B cell (primary cell): ENCODE results near the gene DLG2. TPM values are rescaled to one million over a fixed set of nuclear protein-coding genes. Genes with fewer than 3 reads are reported as not detected.
"Not testable (repeated sequence)": the region's sequence is repeated elsewhere in the genome, so short reads cannot be mapped to it uniquely, and the experiment has no call there.

Experiments
- ATAC-seq: fragments of 200-7000 bp; cut with Tn5 transposase; one replicate; pipeline ENCODE4 v1.10.0; 2021; ENCODE audit warnings: low read depth, mild to moderate bottlenecking, moderate number of reproducible peaks, moderate library complexity
- CTCF ChIA-PET: fragments of 350-600 bp; sonication (Branson Sonifier 250); formaldehyde crosslinking; loops from one replicate; lab custom pipeline; 2021; ENCODE audit warnings: antibody characterized with exemption, inconsistent platforms; lab: Charles Lee
- POLR2A ChIA-PET: fragments of 350-600 bp; sonication (Branson Sonifier 250); formaldehyde crosslinking; loops from one replicate; lab custom pipeline; 2021; ENCODE audit warnings: antibody characterized with exemption; lab: Charles Lee
- DNase-seq: peaks from one replicate; pipeline ENCODE4 v3.0.0; 2013
- H2AFZ ChIP-seq: 2 replicates; pipeline ENCODE4 v1.6.1; 2012; ENCODE audit warnings: mild to moderate bottlenecking, low read depth, low read length; ENCODE audit not compliant: insufficient read depth, poor library complexity, severe bottlenecking
- H3K27ac ChIP-seq, 2 donors: 1 replicate in 1 of 2; 2 replicates in 1 of 2; pipeline ENCODE4 v1.5.1; 2012 to 2013; ENCODE audit warnings: low read length in 2 of 2, mild to moderate bottlenecking in 2 of 2, moderate library complexity in 1 of 2
- H3K27me3 ChIP-seq, 4 experiments: fragments of 200-600 bp in 1 of 4; sonication (generic) in 1 of 4; replicated peaks in 1 of 4; 1 replicate in 2 of 4; 2 replicates in 2 of 4; pipeline versions ENCODE4 v1.6.1 to v1.7.0; 2013 to 2016; ENCODE audit warnings: low read length in 3 of 4, mild to moderate bottlenecking in 2 of 4, mixed read lengths in 1 of 4, moderate library complexity in 1 of 4; ENCODE audit not compliant: insufficient read depth in 4 of 4, control insufficient read depth in 3 of 4; ENCODE audit errors: control extremely low read depth in 1 of 4
- H3K36me3 ChIP-seq, 2 experiments: replicated peaks in 1 of 2; 1 replicate in 1 of 2; 2 replicates in 1 of 2; pipeline versions ENCODE4 v1.6.1 to v1.7.1; 2013; ENCODE audit warnings: low read length in 1 of 2; ENCODE audit not compliant: insufficient read depth in 2 of 2, control insufficient read depth in 1 of 2; ENCODE audit errors: control extremely low read depth in 1 of 2, extremely low read depth in 1 of 2
- H3K4me1 ChIP-seq, 2 donors: fragments of 200-600 bp in 1 of 2; sonication (generic) in 1 of 2; 1 replicate in 1 of 2; 2 replicates in 1 of 2; pipeline versions ENCODE4 v1.5.1 to v1.6.1; 2013 to 2017; ENCODE audit warnings: low read length in 2 of 2; ENCODE audit not compliant: control insufficient read depth in 2 of 2, insufficient read depth in 2 of 2
- H3K4me2 ChIP-seq: replicated peaks from 2 replicates; pipeline ENCODE3; 2012; ENCODE audit warnings: mild to moderate bottlenecking, low read depth, low read length; ENCODE audit not compliant: poor library complexity, severe bottlenecking
- H3K4me3 ChIP-seq, 5 experiments: fragments of 200-600 bp in 1 of 5; sonication (generic) in 1 of 5; 1 replicate in 3 of 5; 2 replicates in 2 of 5; pipeline versions ENCODE4 v1.5.1 to v1.7.0; 2011 to 2016; ENCODE audit warnings: low read length in 4 of 5, mild to moderate bottlenecking in 4 of 5, low read depth in 2 of 5, control low read depth in 1 of 5, moderate library complexity in 1 of 5; ENCODE audit not compliant: insufficient read depth in 1 of 5; ENCODE audit errors: control extremely low read depth in 1 of 5, extremely low read depth in 1 of 5
- H3K79me2 ChIP-seq: fragments of 200-600 bp; sonication (generic); one replicate; pipeline ENCODE4 v1.6.0; 2016; ENCODE audit warnings: low read length; ENCODE audit not compliant: control insufficient read depth, insufficient read depth
- H3K9ac ChIP-seq: fragments of 200-600 bp; sonication (generic); 2 replicates; pipeline ENCODE4 v1.6.1; 2017; ENCODE audit warnings: mild to moderate bottlenecking, low read length, moderate library complexity
- H3K9me3 ChIP-seq, 3 donors: one replicate each; pipeline versions ENCODE4 v1.6.1 to v1.7.1; 2013; ENCODE audit warnings: low read length in 2 of 3; ENCODE audit not compliant: control insufficient read depth in 2 of 3, insufficient read depth in 1 of 3; ENCODE audit errors: control extremely low read depth in 1 of 3
- H4K20me1 ChIP-seq: 2 replicates; pipeline ENCODE4 v1.6.0; 2012; ENCODE audit warnings: mild to moderate bottlenecking, low read length; ENCODE audit not compliant: insufficient read depth, control insufficient read depth, poor library complexity, severe bottlenecking
- H3K27ac Mint-ChIP-seq: one replicate; pipeline ENCODE4 v1.8.0; 2021; ENCODE audit warnings: mixed read lengths
- H3K27me3 Mint-ChIP-seq: one replicate; pipeline ENCODE4 v1.8.0; 2021; ENCODE audit warnings: mixed read lengths
- H3K4me1 Mint-ChIP-seq: one replicate; pipeline ENCODE4 v1.8.0; 2021; ENCODE audit warnings: mixed read lengths
- H3K4me3 Mint-ChIP-seq: one replicate; pipeline ENCODE4 v1.8.0; 2021; ENCODE audit warnings: mixed read lengths
- H3K9me3 Mint-ChIP-seq: one replicate; pipeline ENCODE4 v1.8.0; 2022; ENCODE audit warnings: mixed read lengths; ENCODE audit not compliant: insufficient read depth
- EZH2 ChIP-seq: IDR thresholded peaks from 2 replicates; pipeline ENCODE4 v1.6.1; 2012; ENCODE audit warnings: borderline replicate concordance, low read depth, mild to moderate bottlenecking, moderate library complexity, low read length; ENCODE audit not compliant: insufficient read depth, poor library complexity, severe bottlenecking
- WGBS: methylation state at CpG from one replicate; pipeline ENCODE4 v1.1.5; 2013; ENCODE audit warnings: missing lambda C conversion rate; ENCODE audit not compliant: insufficient coverage; 5-methylcytosine and 5-hydroxymethylcytosine counted together
- intact Hi-C: fragments of 100-400 bp; cut with micrococcal nuclease; formaldehyde crosslinking; loops from one replicate; pipeline ENCODE4 v1.10.0; 2022
- polyA plus RNA-seq: library from polyadenylated mRNA; depleted of rRNA; stranded (reverse); fragments of >200 nt; gene quantifications from 2 replicates; pipeline ENCODE4 v1.2.3, GENCODE V29; 2012
- total RNA-seq, 2 donors: library from RNA; stranded (reverse); fragments of 120-200 nt in 1 of 2; gene quantifications; 1 replicate in 1 of 2; 2 replicates in 1 of 2; pipeline versions ENCODE4 v1.2.3 to v1.2.4, GENCODE V29; 2013 to 2022
- TF ChIP-seq, protein P1 (sequence below): fragments of 200-600 bp; IDR thresholded peaks from one replicate; pipeline ENCODE4 v1.8.0; 2022; ENCODE audit warnings: antibody characterized with exemption, mild to moderate bottlenecking

DLG2 gene
- total and polyA plus RNA-seq, 2 donors (not counting 1 experiment from before 2014, with no cell fraction given), result 0.54 to 5.4 TPM

- Histone ChIP-seq H3K9ac (no peak overlapping the region), H3K27ac (no peak overlapping the region), H3K27me3 (no peaks in the 10 kb centered on the region), H4K20me1 (no peaks in the 10 kb centered on the region), H3K4me2 (no peak overlapping the region), H3K4me1 (peaks cover 0 to 5% of the 10 kb centered on the region in 2 donors), H2AFZ (no peak overlapping the region), H3K79me2 (no peaks in the 10 kb centered on the region), H3K9me3 (no peaks in the 10 kb centered on the region), H3K4me3 (no peak overlapping the region), H3K36me3 (no peaks in the 10 kb centered on the region)
- intact Hi-C loops, result no loop called here
- Mint-ChIP-seq H3K4me1 (no peaks in the 10 kb centered on the region), H3K4me3 (no peak overlapping the region), H3K27ac (no peak overlapping the region), H3K9me3 (no peaks in the 10 kb centered on the region), H3K27me3 (peaks cover 5% of the 10 kb centered on the region)
- CTCF ChIA-PET, result no interaction called here
- TF ChIP-seq, protein P1, sequence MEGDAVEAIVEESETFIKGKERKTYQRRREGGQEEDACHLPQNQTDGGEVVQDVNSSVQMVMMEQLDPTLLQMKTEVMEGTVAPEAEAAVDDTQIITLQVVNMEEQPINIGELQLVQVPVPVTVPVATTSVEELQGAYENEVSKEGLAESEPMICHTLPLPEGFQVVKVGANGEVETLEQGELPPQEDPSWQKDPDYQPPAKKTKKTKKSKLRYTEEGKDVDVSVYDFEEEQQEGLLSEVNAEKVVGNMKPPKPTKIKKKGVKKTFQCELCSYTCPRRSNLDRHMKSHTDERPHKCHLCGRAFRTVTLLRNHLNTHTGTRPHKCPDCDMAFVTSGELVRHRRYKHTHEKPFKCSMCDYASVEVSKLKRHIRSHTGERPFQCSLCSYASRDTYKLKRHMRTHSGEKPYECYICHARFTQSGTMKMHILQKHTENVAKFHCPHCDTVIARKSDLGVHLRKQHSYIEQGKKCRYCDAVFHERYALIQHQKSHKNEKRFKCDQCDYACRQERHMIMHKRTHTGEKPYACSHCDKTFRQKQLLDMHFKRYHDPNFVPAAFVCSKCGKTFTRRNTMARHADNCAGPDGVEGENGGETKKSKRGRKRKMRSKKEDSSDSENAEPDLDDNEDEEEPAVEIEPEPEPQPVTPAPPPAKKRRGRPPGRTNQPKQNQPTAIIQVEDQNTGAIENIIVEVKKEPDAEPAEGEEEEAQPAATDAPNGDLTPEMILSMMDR, result no peak
- TF ChIP-seq EZH2, result no peak
- DNase-seq (no peak), ATAC-seq (no peak)
- WGBS, result 92% methylated on average over 3 of the region's 3 CpGs
- POLR2A ChIA-PET, result no interaction called here
These were observed 2190.3 kb downstream of the DLG2 start for GRCh38 chr11:83436855-83437254.

GRCh38 chr11:83434812-83435211 is 2192.3 kb downstream of the DLG2 start:
- 72% methylated on average over 4 of the region's 6 CpGs for WGBS
- ATAC-seq, CTCF ChIA-PET, H3K4me3 Mint-ChIP-seq, intact Hi-C loops, H3K79me2 ChIP-seq, H3K4me1 ChIP-seq, DNase-seq, H3K27me3 ChIP-seq, H3K27ac ChIP-seq, H3K4me2 ChIP-seq, H3K27me3 Mint-ChIP-seq, H3K9me3 Mint-ChIP-seq, H4K20me1 ChIP-seq, H3K4me1 Mint-ChIP-seq, H3K9ac ChIP-seq, H3K9me3 ChIP-seq, H2AFZ ChIP-seq, H3K36me3 ChIP-seq, H3K27ac Mint-ChIP-seq, H3K4me3 ChIP-seq, POLR2A ChIA-PET: not testable (repeated sequence)
